GM18498 (cell line): ENCODE data around the gene VSTM4.

Source experiments
- ATAC-seq: cut with Tn5 transposase; IDR thresholded peaks from one replicate; pipeline ENCODE4 v1.9.1; 2021; ENCODE audit warnings: mild to moderate bottlenecking, moderate library complexity; ENCODE audit not compliant: unreplicated experiment

The VSTM4 gene

DNA sequence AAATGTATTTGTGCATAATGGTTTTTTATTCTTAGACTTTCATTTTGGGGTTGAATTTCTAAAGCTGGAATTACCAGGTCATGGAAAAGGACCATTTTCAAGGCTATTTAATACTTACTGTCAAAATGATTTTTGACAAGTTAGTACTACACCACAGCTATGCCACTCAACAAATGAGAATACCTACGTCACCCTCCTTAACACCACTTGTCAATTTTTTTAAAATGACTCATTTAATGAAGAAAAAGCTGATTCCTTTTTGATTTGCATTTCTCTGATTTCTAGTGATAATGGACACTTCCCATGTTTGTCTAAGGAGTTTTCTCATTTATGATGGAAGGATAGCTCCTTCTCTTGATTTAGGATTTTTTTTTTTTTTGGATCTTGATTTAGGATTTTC lies 63.3 kb downstream of the VSTM4 start:
- ATAC-seq = no peak

DNA sequence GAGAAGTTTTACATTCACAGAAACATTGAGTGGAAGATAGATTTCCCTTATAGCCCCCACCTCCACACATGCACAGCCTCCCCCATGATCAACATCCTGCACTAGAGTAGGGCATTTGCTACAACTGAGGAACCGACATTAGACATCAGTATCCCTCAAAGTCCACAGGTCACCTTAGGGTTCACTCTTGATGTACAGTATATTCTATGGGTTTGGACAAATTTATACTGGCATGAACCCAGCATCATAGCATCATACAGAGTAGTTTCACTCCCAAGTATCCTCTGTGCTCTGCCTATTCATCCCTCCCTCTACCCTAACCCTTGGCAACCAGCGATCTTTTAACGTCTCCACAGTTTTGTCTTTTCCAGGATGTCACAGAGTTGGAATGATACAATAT lies 64.4 kb downstream of the VSTM4 start:
- no peak for ATAC-seq

DNA sequence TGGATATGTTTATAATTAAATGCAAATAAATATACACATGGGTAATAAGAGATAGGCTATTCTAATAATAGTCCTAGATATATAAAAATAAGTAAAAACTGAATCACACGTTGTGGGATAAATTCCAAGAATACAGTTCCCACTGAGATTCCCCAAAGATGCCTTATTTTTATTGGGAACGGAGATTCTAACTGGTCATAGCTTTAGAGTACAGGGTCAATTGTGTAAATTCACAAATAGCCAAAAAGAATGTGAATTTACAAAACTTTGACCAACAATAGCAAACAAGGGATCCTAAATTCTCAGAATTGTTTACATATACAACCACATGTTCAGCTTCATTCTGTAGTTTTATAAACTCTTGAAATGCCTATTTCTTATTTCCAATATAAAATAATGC lies 65.0 kb downstream of the VSTM4 start:
- no peak for ATAC-seq

DNA sequence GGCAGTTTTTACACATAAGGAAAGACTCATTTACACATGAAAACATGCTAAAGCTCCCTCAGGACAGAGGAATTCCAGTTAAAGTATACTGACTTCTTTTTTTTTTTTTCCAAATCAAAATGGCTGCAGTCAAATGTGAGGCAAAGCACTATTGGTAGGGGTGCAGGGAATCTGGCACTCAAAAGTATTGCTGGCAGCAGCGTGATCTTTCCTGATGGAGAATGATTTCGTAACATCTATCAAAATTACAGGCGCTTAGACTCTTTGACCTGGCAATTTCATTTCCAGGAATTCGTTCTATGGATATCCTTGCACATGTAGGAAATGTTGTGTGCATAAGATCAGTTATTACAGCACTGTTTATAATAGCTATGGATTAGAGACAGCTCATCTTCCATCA lies 65.7 kb downstream of the VSTM4 start:
- no peak for ATAC-seq

DNA sequence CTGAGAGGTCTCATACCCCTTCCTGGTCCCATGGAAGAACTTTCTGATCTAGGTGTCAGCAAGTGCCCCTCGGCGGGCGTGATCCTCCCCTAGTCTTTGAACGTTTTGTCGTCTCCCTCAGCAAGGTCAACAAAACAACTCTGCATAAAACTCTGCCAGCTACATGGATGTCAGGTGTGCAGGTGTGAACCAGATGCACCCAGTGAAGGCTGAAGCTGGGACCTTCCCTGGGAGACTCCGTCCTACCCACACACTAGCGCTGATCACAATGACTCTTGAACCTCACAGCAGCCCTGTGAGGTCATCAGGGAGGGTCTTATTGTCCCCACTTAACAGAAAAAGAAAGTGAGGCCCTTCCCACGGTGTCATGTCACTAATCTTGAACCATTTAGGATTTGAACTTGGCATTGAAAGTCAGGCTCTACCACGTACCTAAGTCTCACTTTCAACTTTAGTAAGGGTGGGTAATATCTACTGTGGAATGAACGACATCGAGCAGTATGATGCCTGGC lies 68.1 kb downstream of the VSTM4 start:
- ATAC-seq = no peak

DNA sequence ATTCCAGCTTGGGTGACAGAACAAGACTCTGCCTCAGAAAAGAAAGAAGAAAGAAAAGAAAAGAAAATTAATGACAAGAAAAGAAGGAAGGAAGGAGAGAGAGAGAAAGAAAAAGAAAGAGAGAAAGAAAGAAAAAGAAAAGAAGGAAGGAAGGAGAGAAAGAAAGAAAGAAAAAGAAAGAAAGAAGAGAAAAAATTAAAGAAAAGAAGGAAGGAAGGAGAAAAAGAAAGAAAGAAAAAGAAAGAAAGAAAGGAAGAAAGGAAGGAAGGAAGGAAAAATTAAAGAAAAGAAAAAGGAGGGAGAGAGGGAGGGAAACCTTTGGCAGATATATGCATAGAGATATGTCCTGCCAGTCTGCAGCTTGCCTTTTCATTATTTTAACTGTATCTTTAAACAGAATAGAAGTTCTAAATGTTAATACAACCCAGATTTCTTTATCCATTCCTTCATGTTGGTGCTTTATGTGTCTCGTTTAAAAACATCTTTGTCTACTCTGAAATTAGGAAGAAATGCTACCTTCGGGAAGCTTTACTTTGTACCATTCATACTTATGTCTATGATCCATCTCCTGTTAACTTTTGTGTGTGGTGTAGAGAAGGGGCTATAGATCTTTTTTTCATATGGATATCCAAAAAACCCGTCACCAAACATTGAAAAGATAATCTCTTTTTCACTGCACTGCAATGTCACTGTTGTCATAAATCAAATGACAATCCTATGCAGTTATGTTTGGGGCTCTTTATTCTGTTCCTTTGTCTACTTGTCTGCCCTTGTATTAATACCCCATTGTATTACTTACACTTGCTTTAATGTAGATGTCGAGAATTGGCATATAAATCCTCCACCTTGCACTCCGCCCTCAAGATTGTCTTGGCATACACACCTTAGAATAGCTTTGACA lies 70.8 kb downstream of the VSTM4 start:
- no peak for ATAC-seq

DNA sequence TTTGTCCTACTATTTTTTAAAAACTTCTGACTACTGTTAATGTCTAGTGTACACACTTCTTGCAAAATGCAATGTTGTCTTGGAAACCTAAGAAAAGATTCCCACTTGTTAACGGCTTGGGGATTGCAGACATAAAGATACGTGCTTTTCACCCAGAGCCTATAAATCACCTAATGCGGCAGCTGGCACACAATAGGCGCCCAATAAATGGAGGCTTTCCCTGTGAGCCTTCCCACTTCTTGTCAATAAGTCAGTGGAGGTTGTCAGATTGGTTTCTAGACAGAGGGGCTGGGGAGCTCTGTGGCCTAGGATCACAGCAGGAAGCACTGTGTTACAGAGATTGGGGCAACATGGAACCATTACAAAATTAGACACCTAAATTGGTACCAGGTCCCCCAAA lies 74.7 kb downstream of the VSTM4 start:
- ATAC-seq = no peak

DNA sequence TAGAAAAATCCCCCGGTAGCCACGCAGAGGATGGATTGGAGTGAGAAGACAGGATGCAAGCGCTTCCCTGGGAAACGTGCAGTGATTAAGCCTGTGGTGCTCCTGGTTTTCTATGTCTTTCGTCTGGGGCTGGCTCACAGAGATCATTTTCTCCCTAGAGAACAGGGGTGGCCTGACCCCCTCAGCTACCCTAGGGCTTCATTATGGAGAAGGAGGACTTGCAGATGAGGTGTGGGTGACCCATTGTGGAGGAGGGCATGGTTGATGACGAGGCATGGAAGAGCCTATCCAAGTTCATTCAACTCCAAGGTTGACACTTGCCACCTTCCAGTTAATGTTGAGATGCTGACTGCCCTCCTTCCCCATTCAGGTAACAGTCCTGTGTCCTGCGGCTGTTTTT lies 75.9 kb downstream of the VSTM4 start:
- no peak for ATAC-seq

DNA sequence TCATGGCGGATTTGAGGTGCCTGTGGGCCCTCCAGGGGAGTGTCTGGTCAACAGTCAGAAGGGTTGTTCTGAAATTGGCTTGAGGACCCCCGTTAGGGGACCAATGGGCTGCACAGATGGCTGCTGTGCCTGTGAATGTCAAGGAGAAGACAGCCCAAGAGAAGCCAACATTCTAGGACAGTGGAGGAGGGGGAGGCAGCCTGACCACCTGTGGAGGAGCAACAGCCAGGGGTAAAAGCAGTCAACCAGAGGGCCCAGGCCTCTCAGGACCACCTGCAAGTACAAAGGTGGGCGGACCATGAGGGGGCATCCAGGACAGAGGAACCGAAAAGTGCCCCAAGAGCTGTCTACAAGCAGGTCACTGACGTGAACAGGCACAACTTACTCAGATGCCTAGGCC lies 76.6 kb downstream of the VSTM4 start:
- no peak for ATAC-seq

DNA sequence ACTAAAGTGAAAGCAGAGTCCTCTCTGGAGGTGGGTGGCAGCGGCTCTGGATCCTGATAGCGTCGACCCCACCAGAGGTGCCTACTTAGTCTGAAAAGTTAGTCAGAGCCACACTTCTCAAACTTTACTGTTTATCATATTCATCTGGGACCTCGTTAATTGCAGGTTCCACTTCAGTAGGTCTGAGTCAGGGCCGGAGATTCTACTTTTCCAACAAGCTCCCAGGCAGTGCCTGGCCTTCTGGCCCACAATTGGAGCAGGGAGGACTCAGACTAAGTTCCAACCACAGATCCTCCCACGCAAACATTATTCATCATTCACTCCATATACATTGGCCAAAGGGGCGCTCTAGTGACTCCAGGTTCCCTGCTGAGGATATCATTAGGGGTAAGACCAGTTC lies 78.1 kb downstream of the VSTM4 start:
- ATAC-seq = no peak

DNA sequence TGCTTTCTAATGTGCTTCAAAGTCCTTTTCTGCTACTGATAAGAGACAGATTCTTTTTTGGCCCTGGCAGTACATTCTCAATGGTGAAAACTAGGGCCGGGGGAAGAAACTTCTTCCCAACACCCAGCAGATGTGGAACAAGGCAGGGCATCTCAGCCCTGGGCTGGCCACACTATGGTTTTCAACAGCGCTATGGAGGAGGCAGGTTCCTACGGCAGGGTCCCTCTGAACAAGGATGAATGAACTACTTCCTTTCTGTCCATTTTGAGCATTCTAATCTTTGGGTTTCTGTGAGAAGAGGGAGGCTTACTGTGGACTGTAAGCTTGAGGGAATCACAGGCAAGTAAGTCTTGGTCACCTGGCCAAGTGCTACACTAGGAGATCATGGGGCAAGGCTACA lies 78.7 kb downstream of the VSTM4 start:
- no peak for ATAC-seq

DNA sequence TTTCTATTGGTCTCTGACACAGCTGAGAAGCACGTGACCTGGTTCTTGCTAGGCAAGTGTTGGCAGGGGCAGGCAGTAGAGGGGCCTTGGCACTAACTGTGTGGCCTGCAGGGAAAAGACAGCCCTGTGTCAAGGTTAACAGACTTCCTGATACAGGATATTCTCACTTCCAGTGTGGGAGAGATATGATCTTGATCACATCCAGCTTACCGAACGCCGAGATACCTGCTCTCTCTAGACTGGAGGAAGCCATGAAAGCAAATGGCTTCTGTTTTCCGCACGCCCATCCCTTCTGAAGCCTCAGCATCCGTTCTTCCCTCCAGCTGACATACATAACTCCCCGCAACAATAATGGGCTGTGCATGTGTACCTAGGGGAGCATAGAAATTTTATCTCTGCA lies 79.4 kb downstream of the VSTM4 start:
- ATAC-seq = no peak

DNA sequence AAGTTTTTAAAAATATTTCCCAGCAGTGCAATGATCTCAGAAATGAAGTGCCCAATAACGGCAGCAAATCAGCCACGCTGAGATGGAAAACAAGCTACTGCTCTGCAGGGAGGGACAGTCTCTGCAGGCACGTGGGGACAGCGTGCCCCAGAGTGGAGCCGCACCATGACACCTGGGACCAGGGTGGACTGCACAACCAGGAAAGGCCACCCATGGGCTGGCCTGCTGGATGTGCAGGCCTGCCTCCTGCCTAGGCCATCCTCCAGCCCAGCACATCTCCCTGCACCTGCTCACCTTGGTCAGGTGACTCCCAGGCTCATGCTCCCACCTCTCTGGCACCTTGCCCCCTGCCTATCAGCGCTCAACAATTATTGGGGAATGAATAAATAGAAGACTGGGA lies 80.4 kb downstream of the VSTM4 start:
- ATAC-seq = no peak

DNA sequence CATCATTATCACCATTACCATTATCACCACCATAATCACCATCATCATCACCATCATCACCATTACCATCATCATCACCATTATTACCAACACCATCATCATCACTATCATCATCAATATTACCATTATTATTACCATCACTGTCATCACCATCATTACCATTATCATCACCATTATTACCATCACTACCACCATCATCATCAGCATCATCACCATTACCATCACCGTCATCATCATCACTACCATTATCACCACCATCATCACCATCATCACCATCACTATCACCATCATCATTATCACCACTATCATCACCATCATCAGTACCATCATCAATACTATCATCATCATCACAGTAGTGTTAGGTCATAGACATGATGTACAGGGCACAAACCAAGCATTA lies 81.4 kb downstream of the VSTM4 start:
- no peak for ATAC-seq

DNA sequence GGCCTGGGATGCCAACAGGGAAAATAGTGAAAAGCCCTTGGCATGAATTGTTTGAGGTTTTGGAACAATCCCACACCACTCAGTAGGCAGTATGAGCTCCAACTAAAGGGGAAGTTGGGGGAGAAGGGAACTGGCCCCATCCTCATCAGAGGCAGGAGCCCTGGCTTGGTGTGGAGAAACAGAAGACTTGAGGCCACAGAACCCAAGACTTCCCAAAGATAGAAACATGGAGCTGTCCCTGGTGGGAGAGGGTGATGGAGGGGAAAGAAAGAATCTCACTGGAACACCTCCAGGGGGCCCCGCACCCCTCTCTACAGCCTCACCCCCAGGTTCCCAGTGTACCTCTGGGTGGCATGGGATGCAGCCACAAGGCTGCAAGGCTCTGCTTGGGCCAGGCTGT lies 85.7 kb downstream of the VSTM4 start:
- no peak for ATAC-seq

DNA sequence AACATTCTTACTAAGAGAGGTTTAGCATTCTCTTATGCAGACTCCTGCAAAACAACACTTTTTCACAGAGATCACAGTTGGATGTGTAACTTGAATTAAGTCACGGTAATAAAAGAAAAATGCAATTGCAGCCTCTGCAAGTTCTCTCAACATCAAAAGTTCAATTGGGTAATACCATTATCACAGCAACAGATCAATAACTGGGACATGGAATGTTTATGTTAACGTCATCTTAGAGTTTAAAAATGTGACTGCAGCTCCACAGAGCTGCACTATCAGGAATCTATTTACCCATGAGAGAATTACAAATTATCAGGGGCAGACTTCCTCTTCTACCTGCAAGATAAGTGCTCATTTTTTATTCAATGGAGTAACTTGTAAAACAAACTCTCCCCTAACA lies 86.7 kb downstream of the VSTM4 start:
- ATAC-seq = no peak

DNA sequence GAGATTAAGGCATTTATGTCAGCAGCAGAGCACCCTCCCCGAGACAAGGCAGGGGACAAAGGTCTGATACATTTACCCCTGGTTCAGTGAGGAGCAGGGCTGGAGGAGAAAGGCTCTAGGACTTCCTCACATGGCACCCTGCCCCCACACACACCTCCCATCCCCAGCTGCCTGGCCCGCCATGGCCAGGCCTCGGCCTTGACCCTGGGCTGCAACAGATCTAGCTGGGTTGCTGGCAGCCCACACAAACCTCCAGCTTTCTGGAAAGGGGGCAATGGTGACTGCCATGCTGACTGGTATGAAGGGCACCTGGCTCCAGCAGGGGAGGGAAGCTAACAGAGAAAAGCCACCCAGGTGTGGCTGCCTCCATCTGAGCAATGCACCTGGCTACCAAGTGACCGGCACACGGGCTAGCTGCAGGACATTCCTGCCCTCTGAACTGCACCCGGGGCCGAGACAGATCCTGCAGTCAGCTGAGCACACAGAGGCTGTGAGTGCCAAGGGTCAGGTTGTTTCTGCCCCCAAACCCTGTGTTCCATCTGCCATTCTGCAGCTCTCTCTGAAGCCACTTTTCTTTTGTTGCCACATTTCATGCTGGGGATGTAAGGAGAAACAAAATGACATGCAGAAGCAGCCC lies 89.9 kb downstream of the VSTM4 start:
- ATAC-seq = no peak

DNA sequence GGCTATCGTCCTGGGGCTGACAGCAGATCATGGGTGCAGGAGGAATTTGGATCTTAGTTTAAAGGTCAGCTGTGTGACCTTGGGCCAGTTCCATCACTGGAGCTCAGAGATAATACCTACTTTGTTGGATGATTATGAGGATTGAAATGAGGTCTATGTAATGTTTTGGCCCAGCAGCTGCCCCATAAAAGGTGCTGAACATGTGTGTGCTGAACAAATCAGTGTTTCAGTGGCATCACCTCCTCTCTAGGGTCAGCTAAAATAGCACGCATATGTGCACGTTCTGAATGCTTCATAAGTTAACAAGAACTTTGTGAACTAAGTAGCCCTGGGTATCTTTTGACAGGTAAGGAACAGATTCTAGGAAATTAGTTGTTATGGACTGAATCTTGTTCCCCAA lies 90.8 kb downstream of the VSTM4 start:
- ATAC-seq = no peak

DNA sequence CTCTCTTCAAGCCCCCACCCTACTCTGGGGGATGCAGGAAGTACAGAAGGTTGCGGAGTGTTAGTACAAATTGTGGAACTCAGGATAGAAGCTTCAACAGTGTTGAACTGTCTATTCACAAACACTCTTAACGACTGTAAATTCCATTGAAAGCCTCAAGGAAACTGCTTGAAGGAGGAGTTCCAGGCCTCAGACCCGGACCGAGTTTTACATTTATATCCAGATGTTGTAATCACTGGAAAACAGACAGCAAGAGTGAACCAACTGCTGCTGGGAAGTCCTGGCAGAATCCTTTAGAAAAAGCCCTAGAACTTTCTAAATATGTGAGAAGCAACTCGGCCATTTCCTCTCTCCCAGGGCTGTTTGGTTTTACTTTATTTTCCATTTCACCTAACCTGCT lies 91.6 kb downstream of the VSTM4 start:
- no peak for ATAC-seq

DNA sequence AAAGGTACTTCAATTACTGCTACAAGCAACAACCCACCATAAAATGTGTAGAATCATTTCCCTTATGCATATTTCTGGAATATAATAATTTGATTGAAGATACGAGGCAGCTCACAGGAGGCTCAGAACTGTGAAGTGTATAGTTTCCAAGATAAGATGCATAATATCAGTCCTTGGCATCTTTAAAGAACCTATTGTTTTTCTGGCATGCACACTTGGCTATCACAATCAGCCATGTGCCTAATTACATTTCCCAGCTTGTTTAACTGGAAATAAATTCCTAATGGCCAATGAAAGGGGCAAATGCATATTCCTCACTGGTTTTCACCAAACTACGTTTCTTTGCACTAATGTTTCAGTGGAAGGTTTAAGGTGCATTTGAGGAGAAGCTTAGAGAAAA lies 92.3 kb downstream of the VSTM4 start:
- no peak for ATAC-seq

DNA sequence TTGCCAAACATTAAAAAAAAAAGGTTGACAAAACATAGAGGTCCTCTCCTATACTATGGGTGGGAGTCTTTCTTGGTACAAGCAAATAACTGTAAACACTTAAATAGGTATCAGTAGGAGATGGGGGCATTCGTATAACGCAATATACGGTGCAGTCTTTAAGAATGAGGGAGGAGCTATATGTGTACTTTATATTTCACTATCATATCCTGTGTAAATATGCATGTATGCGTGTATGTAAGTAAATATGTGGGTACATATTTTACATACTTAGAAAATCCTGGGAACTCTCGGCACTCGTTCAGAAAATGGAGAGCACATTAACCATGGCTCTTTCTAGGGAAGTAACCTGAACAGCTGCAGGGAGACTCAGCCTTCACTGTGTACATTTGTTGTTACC lies 93.6 kb downstream of the VSTM4 start:
- no peak for ATAC-seq

DNA sequence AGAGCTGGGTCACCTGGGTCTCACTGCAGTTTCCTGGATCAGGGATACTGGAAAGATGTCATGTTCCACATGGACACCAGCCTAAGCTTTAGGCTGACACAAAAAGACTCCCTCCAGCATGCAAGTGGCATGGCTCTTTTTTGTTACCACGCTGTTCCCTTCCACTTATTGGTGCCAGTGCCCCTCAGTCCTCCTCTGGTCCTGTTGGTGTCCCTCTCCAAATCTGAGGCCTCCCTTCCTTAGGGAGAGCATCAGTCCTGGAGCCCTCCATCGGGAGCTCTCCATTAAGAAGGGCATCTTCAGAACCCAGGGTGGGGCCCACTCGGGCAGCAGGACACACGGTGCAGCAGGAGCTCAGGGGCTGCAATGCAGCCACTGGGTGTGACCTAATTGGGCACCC lies 99.6 kb downstream of the VSTM4 start:
- ATAC-seq = no peak
